HepG2 (cell line): ENCODE results near the gene SLC13A3. TPM values are rescaled to one million over a fixed set of nuclear protein-coding genes. Genes with fewer than 3 reads are reported as not detected.
A peak's percentile ranks its signal among the peaks of the same experiment; 100 is the strongest.

Source experiments
- ARID2 ChIP-seq: sonication (generic); formaldehyde crosslinking; IDR thresholded peaks from 2 replicates; pipeline ENCODE4 v1.8.1; 2022; ENCODE audit warnings: mild to moderate bottlenecking, missing genetic modification reagents, borderline replicate concordance
- BCL6 ChIP-seq: IDR thresholded peaks from 2 replicates; pipeline ENCODE4 v1.6.1; 2016; ENCODE audit warnings: missing genetic modification reagents, missing compliant biosample characterization
- BRD4 ChIP-seq: sonication (generic); formaldehyde crosslinking; IDR thresholded peaks from 2 replicates; pipeline ENCODE4 v1.4.0; 2020; ENCODE audit warnings: missing genetic modification reagents
- CBFB ChIP-seq: sonication (generic); formaldehyde crosslinking; IDR thresholded peaks from 2 replicates; pipeline ENCODE4 v1.4.0; 2020; ENCODE audit warnings: missing genetic modification reagents
- CBX1 ChIP-seq: IDR thresholded peaks from one replicate; pipeline ENCODE4 v1.6.1; 2016; ENCODE audit warnings: antibody characterized with exemption, low read depth
- CERS6 ChIP-seq: sonication (generic); formaldehyde crosslinking; IDR thresholded peaks from 2 replicates; pipeline ENCODE4 v1.5.0; 2020; ENCODE audit warnings: missing genetic modification reagents
- ELF1 ChIP-seq: sonication (generic); formaldehyde crosslinking; IDR thresholded peaks from 2 replicates; pipeline ENCODE4 v1.4.0; 2020; ENCODE audit warnings: missing genetic modification reagents
- HBP1 ChIP-seq: IDR thresholded peaks from 2 replicates; pipeline ENCODE4 v1.6.1; 2016; ENCODE audit warnings: low read depth, control low read depth
- MAZ ChIP-seq, 2 experiments: sonication (generic) in 1 of 2; formaldehyde crosslinking in 1 of 2; IDR thresholded peaks; 2 replicates each; pipeline versions ENCODE4 v1.5.0 to v1.6.1; 2012 to 2020; ENCODE audit warnings: low read depth in 2 of 2, mild to moderate bottlenecking in 2 of 2, borderline replicate concordance in 1 of 2, improper control_type of control experiment in 1 of 2, low read length in 1 of 2, missing genetic modification reagents in 1 of 2, moderate library complexity in 1 of 2
- RFXAP ChIP-seq: sonication (generic); formaldehyde crosslinking; IDR thresholded peaks from 2 replicates; pipeline ENCODE4 v1.4.0; 2020; ENCODE audit warnings: missing genetic modification reagents, borderline replicate concordance
- SKI ChIP-seq: fragments of 450-650 bp; IDR thresholded peaks from one replicate; pipeline ENCODE4 v1.6.1; 2018; ENCODE audit warnings: mild to moderate bottlenecking; ENCODE audit not compliant: partially characterized antibody
- TFDP1 ChIP-seq: IDR thresholded peaks from 2 replicates; pipeline ENCODE4 v1.6.1; 2016; ENCODE audit warnings: missing compliant biosample characterization, missing genetic modification reagents, borderline replicate concordance
- ZBTB46 ChIP-seq: sonication (generic); formaldehyde crosslinking; IDR thresholded peaks from 2 replicates; pipeline ENCODE4 v1.4.0; 2020; ENCODE audit warnings: mild to moderate bottlenecking, missing genetic modification reagents, borderline replicate concordance
- ZFP62 ChIP-seq: sonication (generic); formaldehyde crosslinking; IDR thresholded peaks from 2 replicates; pipeline ENCODE4 v1.4.0; 2020; ENCODE audit warnings: missing genetic modification reagents
- ZNF225 ChIP-seq: sonication (generic); formaldehyde crosslinking; IDR thresholded peaks from 2 replicates; pipeline ENCODE4 v1.4.0; 2020; ENCODE audit warnings: mild to moderate bottlenecking, missing genetic modification reagents
- ZNF275 ChIP-seq: sonication (generic); formaldehyde crosslinking; IDR thresholded peaks from 2 replicates; pipeline ENCODE4 v1.8.0; 2022; ENCODE audit warnings: missing genetic modification reagents, mild to moderate bottlenecking, inconsistent platforms, borderline replicate concordance
- ZNF343 ChIP-seq: sonication (generic); formaldehyde crosslinking; IDR thresholded peaks from 2 replicates; pipeline ENCODE4 v1.4.0; 2020; ENCODE audit warnings: mild to moderate bottlenecking, missing genetic modification reagents
- ZNF44 ChIP-seq: sonication (generic); formaldehyde crosslinking; IDR thresholded peaks from 2 replicates; pipeline ENCODE4 v1.5.1; 2020; ENCODE audit warnings: mild to moderate bottlenecking, missing genetic modification reagents
- ZNF644 ChIP-seq: IDR thresholded peaks from 2 replicates; pipeline ENCODE4 v1.6.1; 2016; ENCODE audit warnings: low read depth
- ZNF674 ChIP-seq: sonication (generic); formaldehyde crosslinking; IDR thresholded peaks from 2 replicates; pipeline ENCODE4 v1.5.0; 2020; ENCODE audit warnings: low read depth, mild to moderate bottlenecking, missing genetic modification reagents
- ZNF704 ChIP-seq: sonication (generic); formaldehyde crosslinking; IDR thresholded peaks from 2 replicates; pipeline ENCODE4 v1.8.1; 2023; ENCODE audit warnings: mild to moderate bottlenecking, inconsistent platforms, moderate library complexity, missing genetic modification reagents, borderline replicate concordance
- ZNF83 ChIP-seq: sonication (generic); formaldehyde crosslinking; IDR thresholded peaks from 2 replicates; pipeline ENCODE4 v1.4.0; 2020; ENCODE audit warnings: missing genetic modification reagents, mild to moderate bottlenecking, borderline replicate concordance
- polyA plus RNA-seq, 8 experiments: library from polyadenylated mRNA; depleted of rRNA in 3 of 8; stranded (reverse) in 7 of 8; unstranded in 1 of 8; fragments of >200 nt; fragmentation: Illumina TruSeq in 4 of 8; extraction: Trizol in 4 of 8; gene quantifications; 2 replicates each; pipeline versions ENCODE4 v1.2.1 to v1.2.3, GENCODE V29; 2011 to 2016; ENCODE audit warnings: low read depth in 4 of 8, missing spikeins in 1 of 8, mixed read lengths in 1 of 8; ENCODE audit not compliant: insufficient read depth in 1 of 8
- total RNA-seq, 5 experiments: library from RNA; depleted of rRNA; stranded (reverse); fragments of >200 nt; fragmentation: Illumina TruSeq; extraction: Trizol; gene quantifications; 2 replicates each; pipeline ENCODE4 v1.2.3, GENCODE V29; 2016; ENCODE audit warnings: low read depth in 1 of 5

The SLC13A3 gene
- total and polyA plus RNA-seq, 2 of the 13 experiments (the other 11 are each of a cell fraction or from before 2014, with no cell fraction given): 66.5 to 76.0 TPM

GRCh38 chr20:46631212-46631869 is 19.9 kb downstream of the SLC13A3 start (continued):
- TF ChIP-seq ZNF275 (no peak), ELF1 (peak; percentile 70; the same call in 1 of the 2 replicates), ZNF644 (CRISPR knock-in tag) (peak; percentile 99), ZNF83 (no peak), ZNF343 (0 out of 2 replicates have a peak, but pooled peaks have one; percentile 43), ZNF674 (CRISPR knock-in tag) (no peak), HBP1 (peak; percentile 87; the same call in 1 of the 2 replicates), CERS6 (CRISPR knock-in tag) (no peak), MAZ (IDR thresholded peaks at IDR 0.05; ENCODE audit: borderline replicate concordance, low read depth, low read length) (no peak), MAZ (CRISPR knock-in tag; IDR thresholded peaks at IDR 0.05; ENCODE audit: low read depth) (no peak), ZNF44 (CRISPR knock-in tag) (no peak), CBX1 (no peak), ARID2 (CRISPR knock-in tag) (no peak), SKI (no peak), ZNF225 (CRISPR knock-in tag) (no peak), BRD4 (CRISPR knock-in tag) (no peak), ZNF704 (CRISPR knock-in tag) (no peak), BCL6 (CRISPR knock-in tag) (peak; percentile 84), CBFB (peak; percentile 45; the same call in 1 of the 2 replicates), TFDP1 (CRISPR knock-in tag) (no peak; the same call in 1 of the 2 replicates), ZBTB46 (no peak), ZFP62 (CRISPR knock-in tag) (no peak), RFXAP (CRISPR knock-in tag) (0 out of 2 replicates have a peak, but pooled peaks have one; percentile 7)
